HG03460 (cell line): ENCODE results near the gene PLEKHH3.

Source experiments
- ATAC-seq: cut with Tn5 transposase; IDR thresholded peaks from one replicate; pipeline ENCODE4 v1.9.1; 2021; ENCODE audit not compliant: unreplicated experiment

PLEKHH3 gene

GRCh38 chr17:42686520-42687128 is 9.8 kb upstream of the PLEKHH3 start:
- no peak for ATAC-seq

- ATAC-seq: no peak
Measured at GRCh38 chr17:42685831-42686230, 9.0 kb upstream of the PLEKHH3 start.

- ATAC-seq: no peak
Measured at GRCh38 chr17:42684929-42685556, 8.2 kb upstream of the PLEKHH3 start.

- no peak for ATAC-seq
Measured at GRCh38 chr17:42683407-42684034, 6.7 kb upstream of the PLEKHH3 start.

GRCh38 chr17:42682722-42683403 is 6.1 kb upstream of the PLEKHH3 start:
- no peak for ATAC-seq

- no peak for ATAC-seq
Measured at GRCh38 chr17:42681976-42682721, 5.4 kb upstream of the PLEKHH3 start, which contains the start of gene CNTNAP1. Gene CNTNAP1 (plus strand): TSS chr17:42682531. CDS start chr17:42682830, 299 bp downstream.

- no peak for ATAC-seq
Measured at GRCh38 chr17:42680331-42680808, 3.6 kb upstream of the PLEKHH3 start.

GRCh38 chr17:42679492-42680330 is 2.9 kb upstream of the PLEKHH3 start:
- no peak for ATAC-seq

- ATAC-seq: no peak
Measured at GRCh38 chr17:42678951-42679491, 2.2 kb upstream of the PLEKHH3 start.

GRCh38 chr17:42677921-42678781 is 1.4 kb upstream of the PLEKHH3 start:
- peak; percentile 21 for ATAC-seq

- ATAC-seq: peak; percentile 51
Measured at GRCh38 chr17:42677012-42677857, 441 bp upstream of the PLEKHH3 start.

GRCh38 chr17:42675965-42676423 is 800 bp downstream of the PLEKHH3 start:
- no peak for ATAC-seq

- no peak for ATAC-seq
Measured at GRCh38 chr17:42675348-42675964, 1.3 kb downstream of the PLEKHH3 start.

- no peak for ATAC-seq
Measured at GRCh38 chr17:42674755-42675347, 1.9 kb downstream of the PLEKHH3 start.

- ATAC-seq: no peak
Measured at GRCh38 chr17:42673885-42674754, 2.7 kb downstream of the PLEKHH3 start.
